BLaER1 (cell line): ENCODE measurements around the gene LRRC8E.

ENCODE experiments used
- H3K27ac ChIP-seq: shearing (Covaris generic); formaldehyde crosslinking; 2 replicates; pipeline ENCODE4 v1.8.1; 2022
- H3K27me3 ChIP-seq: shearing (Covaris generic); formaldehyde crosslinking; 2 replicates; pipeline ENCODE4 v1.8.1; 2022
- H3K36me3 ChIP-seq: shearing (Covaris generic); formaldehyde crosslinking; 2 replicates; pipeline ENCODE4 v1.8.1; 2022
- H3K4me1 ChIP-seq: shearing (Covaris generic); formaldehyde crosslinking; 2 replicates; pipeline ENCODE4 v1.8.1; 2022
- H3K4me2 ChIP-seq: shearing (Covaris generic); formaldehyde crosslinking; 2 replicates; pipeline ENCODE4 v1.8.1; 2022
- H3K4me3 ChIP-seq: shearing (Covaris generic); formaldehyde crosslinking; 2 replicates; pipeline ENCODE4 v1.8.1; 2022
- H3K9ac ChIP-seq: shearing (Covaris generic); formaldehyde crosslinking; 2 replicates; pipeline ENCODE4 v1.8.1; 2022
- H3K9me3 ChIP-seq: shearing (Covaris generic); formaldehyde crosslinking; 2 replicates; pipeline ENCODE4 v1.8.1; 2022
- H4K20me1 ChIP-seq: shearing (Covaris generic); formaldehyde crosslinking; 2 replicates; pipeline ENCODE4 v1.8.1; 2022
- Cebpa-rat ChIP-seq: shearing (Covaris generic); IDR thresholded peaks from 2 replicates; pipeline ENCODE4 v1.8.1; 2022

The LRRC8E gene

DNA sequence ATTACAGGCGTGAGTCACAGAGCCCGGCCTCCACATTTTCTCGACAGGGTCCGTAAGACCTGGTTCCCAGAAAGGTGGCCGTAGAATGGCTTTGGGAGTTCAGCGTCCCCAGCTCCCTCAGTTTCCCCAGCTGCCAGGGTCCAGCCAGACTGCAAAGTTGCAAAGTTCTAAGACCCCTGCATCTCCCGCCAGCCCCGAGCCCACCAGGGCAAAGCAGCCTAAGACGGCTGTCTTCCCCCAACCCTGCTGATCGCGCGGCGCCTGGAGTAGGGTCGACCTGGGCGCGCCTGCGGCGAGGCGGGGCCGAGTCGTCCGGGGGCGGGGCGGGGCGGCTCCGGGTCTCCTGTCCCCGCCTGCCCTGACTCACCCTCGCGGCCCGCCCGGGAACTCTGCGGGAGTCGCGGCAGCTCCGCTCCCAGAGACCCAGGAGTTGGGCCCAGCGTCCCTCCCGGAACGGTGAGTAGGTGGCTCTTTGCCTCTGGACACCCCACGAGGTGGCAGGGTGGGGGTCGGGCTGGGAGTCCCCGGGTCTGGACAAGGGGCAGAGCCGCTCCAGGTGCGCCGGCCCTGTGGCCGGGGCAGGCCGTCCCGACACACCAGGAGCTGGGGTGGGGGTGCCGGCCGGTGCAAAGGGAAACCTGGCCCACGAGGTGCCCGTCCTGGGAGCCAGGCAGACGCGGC lies at the start of gene LRRC8E:
TSS of gene LRRC8E (plus strand) at position 366 of the 681 bp plus-strand sequence. CDS start 7,094 bp downstream, outside the sequence.
- Histone ChIP-seq H3K27ac (no peak within 1 kb of the TSS), H3K4me3 (no peak within 1 kb of the TSS)

DNA sequence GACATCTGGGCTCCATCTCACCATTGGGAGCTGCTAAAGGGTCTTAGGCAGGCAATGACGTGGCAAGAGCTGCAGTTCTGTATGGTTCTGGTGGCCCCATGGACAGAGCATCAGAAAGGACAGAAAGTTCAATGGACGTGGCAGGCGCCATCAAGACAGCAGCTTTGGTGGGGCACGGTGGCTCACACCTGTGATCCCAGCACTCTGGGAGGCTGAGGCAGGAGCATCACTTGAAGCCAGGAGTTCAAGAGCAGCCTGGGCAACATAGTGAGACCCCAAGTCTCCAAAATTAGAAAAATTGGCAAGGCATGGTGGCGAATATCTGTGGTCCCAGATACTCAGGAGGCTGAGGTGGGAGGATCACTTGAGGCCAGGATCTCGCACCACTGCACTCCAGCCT lies 48.8 kb upstream of the LRRC8E start:
- H3K27me3 ChIP-seq: no peaks in the 10 kb centered on the region
- no peak for TF ChIP-seq Cebpa-rat
- H3K36me3 ChIP-seq: no peaks in the 10 kb centered on the region
- peaks cover 14% of the 10 kb centered on the region for H4K20me1 ChIP-seq
- peaks cover 16% of the 10 kb centered on the region for H3K4me1 ChIP-seq
- H3K27ac ChIP-seq: no peak overlapping the region
- H3K4me2 ChIP-seq: no peak overlapping the region
- H3K9ac ChIP-seq: no peak overlapping the region
- no peak overlapping the region for H3K4me3 ChIP-seq
- no peaks in the 10 kb centered on the region for H3K9me3 ChIP-seq

More for the DNA sequence above, at the start of gene LRRC8E:
- Histone ChIP-seq H3K9ac (no peak within 1 kb of the TSS), H3K27me3 (peaks cover 17% of the 10 kb centered on the region; the same call in 1 of the 2 replicates), H3K36me3 (no peaks in the 10 kb centered on the region), H3K9me3 (no peaks in the 10 kb centered on the region), H3K4me2 (no peak within 1 kb of the TSS), H4K20me1 (no peaks in the 10 kb centered on the region), H3K4me1 (peaks cover 35% of the 10 kb centered on the region)
- TF ChIP-seq Cebpa-rat: no peak

DNA sequence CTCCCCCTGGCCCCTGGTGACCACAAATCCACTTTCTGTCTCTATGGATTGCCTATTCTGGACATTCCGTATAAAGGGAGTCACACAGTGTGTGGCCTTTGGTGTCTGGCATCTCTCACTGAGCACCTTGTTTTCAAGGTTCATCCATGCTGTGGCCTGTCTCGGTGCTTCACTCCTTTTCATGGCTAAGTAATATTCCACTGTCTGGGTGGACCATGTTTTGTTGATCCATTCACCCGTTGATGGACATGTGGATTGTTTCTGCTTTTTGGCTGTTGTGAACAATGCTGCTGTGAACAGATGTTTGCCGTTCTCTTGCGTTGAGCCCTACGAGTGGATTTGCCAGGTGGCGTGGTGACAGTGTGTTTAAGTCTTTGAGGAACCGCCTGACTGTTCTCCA lies 47.7 kb upstream of the LRRC8E start:
- Histone ChIP-seq H4K20me1 (peaks cover 23% of the 10 kb centered on the region), H3K36me3 (no peaks in the 10 kb centered on the region), H3K27me3 (no peaks in the 10 kb centered on the region), H3K4me2 (peak overlapping the region; percentile 27; the same call in 1 of the 2 replicates), H3K27ac (no peak overlapping the region), H3K9me3 (no peaks in the 10 kb centered on the region), H3K4me3 (no peak overlapping the region), H3K9ac (no peak overlapping the region), H3K4me1 (peaks cover 14% of the 10 kb centered on the region)
- TF ChIP-seq Cebpa-rat: no peak

DNA sequence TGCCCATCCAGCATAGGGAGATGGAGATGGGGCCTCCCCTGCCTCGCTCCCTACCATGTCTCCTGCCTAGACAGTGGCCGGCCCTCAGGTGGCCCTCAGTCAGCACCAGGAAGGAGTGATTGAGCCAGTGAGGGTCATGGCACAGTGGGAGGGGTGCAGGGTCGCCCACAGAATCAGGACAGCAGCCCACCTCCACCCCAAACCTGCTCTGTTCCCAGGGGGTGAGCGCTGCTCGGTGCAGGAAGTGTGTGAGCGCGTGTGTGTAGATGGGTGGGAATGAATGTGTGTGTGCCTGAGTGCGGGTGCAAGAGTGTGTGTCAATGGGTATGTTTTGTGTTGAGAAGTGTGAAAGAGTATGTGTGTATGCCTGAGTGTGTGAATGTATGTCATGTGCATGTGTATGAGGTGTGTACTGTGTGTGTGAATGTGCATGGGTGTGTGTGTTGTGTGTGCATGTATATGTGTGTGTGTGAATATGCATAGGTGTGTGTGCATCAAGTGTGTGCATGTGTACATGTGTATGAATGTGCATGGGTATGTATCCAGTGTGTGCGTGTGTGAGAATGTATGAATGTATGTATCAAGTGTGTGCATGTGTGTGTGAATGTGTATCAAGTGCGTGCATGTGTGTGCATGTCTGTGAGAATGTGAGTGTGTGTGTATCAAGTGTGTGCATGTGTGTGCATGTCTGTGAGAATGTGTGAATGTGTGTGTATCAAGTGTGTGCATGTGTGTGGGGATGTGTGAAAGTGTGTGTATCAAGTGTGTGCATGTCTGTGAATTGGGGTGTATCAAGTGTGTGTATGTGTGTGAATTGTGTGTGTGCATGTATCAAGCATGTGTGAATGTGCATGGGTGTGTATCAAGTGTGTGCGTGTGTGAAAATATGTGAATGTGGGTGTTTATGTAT lies 46.3 kb upstream of the LRRC8E start:
- no peak for TF ChIP-seq Cebpa-rat
- no peak overlapping the region for H3K9ac ChIP-seq
- no peak overlapping the region for H3K27ac ChIP-seq

DNA sequence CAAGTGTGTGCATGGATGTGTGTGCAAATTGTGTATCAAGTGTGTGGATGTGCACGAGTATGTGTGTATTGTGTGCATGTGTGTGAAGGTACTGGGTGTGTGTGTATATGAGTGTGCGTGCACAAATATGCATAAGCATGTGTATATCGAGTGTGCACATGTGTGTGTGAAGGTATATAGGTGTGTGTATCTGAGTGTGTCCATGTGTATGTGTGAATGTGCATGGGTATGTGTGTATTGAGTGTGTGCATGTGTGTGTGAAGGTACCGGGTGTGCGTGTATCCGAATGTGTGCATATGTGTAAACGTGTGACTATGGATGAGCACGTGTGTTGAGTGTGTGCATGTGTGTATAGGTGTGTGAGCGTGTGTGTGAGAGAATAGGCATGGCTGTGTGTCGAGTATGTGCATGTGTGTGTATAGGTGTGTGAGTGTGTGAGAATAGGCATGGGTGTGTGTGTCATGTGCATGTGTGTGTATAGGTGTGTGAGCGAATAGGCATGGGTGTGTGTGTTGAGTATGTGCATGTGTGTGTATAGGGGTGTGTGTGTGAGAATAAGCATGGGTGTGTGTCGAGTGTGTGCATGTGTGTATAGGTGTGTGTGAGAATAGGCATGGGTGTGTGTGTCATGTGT lies 45.5 kb upstream of the LRRC8E start:
- Histone ChIP-seq H3K9ac (no peak overlapping the region), H3K36me3 (no peaks in the 10 kb centered on the region), H3K27ac (no peak overlapping the region), H3K27me3 (no peaks in the 10 kb centered on the region), H3K4me3 (no peak overlapping the region), H3K4me2 (no peak overlapping the region), H3K9me3 (no peaks in the 10 kb centered on the region), H3K4me1 (peaks cover 6% of the 10 kb centered on the region), H4K20me1 (peaks cover 14% of the 10 kb centered on the region)
- no peak for TF ChIP-seq Cebpa-rat

More for the DNA sequence above, 46.3 kb upstream of the LRRC8E start:
- Histone ChIP-seq H3K36me3 (no peaks in the 10 kb centered on the region), H3K4me2 (no peak overlapping the region), H3K9me3 (no peaks in the 10 kb centered on the region), H3K4me3 (no peak overlapping the region), H3K27me3 (no peaks in the 10 kb centered on the region), H3K4me1 (peaks cover 6% of the 10 kb centered on the region), H4K20me1 (peaks cover 14% of the 10 kb centered on the region)

DNA sequence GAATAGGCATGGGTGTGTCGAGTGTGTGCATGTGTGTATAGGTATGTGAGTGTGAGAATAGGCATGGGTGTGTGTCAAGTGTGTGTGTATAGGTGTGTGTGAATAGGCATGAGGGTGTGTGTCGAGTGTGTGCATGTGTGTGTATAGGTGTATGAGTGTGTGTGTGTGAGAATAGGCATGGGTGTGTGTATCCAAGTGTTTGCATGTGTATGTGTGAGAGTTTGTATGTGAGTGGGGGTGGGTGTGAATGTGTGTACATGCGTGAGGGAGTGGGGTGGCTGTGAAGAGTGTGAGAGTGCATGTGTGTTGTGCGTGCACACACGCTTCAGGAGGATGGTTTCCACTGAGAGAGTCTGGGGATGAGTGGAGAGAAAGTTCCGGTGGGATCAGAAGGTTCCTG lies 44.8 kb upstream of the LRRC8E start:
- no peak overlapping the region for H3K4me2 ChIP-seq
- H3K4me3 ChIP-seq: no peak overlapping the region
- H3K4me1 ChIP-seq: peaks cover 13% of the 10 kb centered on the region
- H3K36me3 ChIP-seq: no peaks in the 10 kb centered on the region
- no peak overlapping the region for H3K9ac ChIP-seq
- TF ChIP-seq Cebpa-rat: no peak
- no peak overlapping the region for H3K27ac ChIP-seq
- H4K20me1 ChIP-seq: peaks cover 14% of the 10 kb centered on the region
- H3K9me3 ChIP-seq: no peaks in the 10 kb centered on the region
- no peaks in the 10 kb centered on the region for H3K27me3 ChIP-seq

DNA sequence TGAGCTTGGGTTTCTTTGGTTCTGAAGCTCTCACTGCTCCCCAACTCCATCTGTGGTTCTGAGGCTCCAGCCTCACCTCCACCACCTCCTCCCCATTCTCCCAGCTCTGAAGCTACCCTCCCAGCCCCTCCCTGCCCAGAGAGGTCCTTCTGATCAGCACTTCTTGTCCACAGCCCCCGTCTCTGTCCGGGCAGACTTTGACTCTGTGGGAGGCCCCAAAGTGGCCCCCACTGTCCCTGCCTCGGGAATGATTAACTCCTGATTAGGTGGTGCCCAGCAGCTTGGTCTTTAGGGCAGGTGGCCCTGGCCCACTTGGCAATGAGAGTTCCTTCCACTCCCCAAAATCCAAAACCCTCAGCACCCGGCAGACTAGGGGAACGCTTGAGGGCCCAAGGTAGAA lies 43.9 kb upstream of the LRRC8E start:
- Histone ChIP-seq H3K4me1 (peaks cover 20% of the 10 kb centered on the region), H3K27me3 (no peaks in the 10 kb centered on the region), H4K20me1 (peaks cover 14% of the 10 kb centered on the region), H3K4me3 (no peak overlapping the region), H3K9me3 (no peaks in the 10 kb centered on the region), H3K4me2 (no peak overlapping the region), H3K27ac (no peak overlapping the region), H3K9ac (no peak overlapping the region), H3K36me3 (no peaks in the 10 kb centered on the region)
- no peak for TF ChIP-seq Cebpa-rat

DNA sequence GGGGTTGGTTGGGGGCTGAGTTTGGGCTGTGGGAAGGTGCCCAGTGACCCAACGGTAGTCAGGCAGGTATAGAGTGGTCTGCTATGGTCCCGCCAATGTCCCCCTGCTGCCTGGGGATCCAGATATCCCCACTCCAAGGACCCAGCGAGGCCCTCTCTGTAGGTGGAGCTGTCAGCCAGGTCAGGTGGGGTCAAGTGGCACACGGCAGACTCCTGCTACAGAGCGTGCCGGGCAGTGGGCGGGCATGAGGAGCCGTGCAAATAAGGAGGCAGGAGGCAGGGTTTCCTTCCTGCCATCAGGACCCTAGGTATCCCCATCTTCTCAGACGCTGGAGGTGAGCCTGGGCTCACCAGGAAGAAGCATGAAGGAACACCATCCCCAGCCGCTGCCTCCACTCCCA lies 43.4 kb upstream of the LRRC8E start:
- Histone ChIP-seq H3K27ac (no peak overlapping the region), H3K36me3 (no peaks in the 10 kb centered on the region), H3K4me2 (no peak overlapping the region), H3K4me3 (no peak overlapping the region), H4K20me1 (peaks cover 14% of the 10 kb centered on the region), H3K4me1 (peaks cover 26% of the 10 kb centered on the region), H3K9ac (no peak overlapping the region), H3K9me3 (no peaks in the 10 kb centered on the region), H3K27me3 (no peaks in the 10 kb centered on the region)
- TF ChIP-seq Cebpa-rat: no peak

DNA sequence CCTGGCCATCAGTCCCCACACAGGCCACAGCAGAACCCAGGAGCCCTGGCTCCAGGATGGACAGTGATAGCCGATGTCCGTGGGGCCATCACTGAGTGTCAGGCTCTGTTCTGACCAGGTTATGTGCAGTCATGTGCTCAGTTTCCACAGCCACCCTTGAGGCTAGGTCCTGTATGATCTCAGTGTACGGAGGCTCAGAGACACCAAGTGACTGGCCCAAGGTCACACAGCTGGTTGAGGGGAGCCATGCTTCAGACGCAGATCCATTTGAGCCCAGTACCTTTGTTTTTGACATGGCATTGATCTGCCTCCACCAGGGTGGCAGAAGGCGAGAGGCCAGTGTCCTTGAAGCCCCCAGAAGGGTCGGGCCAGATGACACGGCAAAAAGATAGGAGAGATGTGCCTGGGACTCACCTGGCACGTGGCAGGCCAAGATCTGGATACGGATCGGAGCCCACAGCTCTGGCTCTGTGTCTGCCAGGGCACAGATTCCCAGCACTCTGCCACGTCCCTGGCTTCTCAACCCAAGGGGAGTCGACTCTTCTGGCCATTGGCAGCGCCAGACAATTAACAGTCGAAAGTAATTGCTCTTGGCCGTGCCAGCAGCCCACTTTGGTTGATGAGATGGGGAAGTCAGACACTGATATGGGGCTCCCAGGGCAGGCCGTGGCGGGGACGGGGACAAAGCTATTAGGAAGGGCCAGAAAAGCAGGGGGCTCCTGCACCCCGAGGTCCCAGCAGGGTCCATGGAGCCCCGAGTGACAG lies 42.7 kb upstream of the LRRC8E start:
- Histone ChIP-seq H3K4me1 (peaks cover 32% of the 10 kb centered on the region), H4K20me1 (peaks cover 14% of the 10 kb centered on the region), H3K27me3 (no peaks in the 10 kb centered on the region), H3K9me3 (no peaks in the 10 kb centered on the region), H3K36me3 (no peaks in the 10 kb centered on the region), H3K4me2 (no peak overlapping the region), H3K9ac (no peak overlapping the region), H3K27ac (no peak overlapping the region), H3K4me3 (no peak overlapping the region)
- no peak for TF ChIP-seq Cebpa-rat
